GM21825 (cell line): ENCODE measurements around the gene MSRB1.
"Not testable (repeated sequence)": the region's sequence is repeated elsewhere in the genome, so short reads cannot be mapped to it uniquely, and the experiment has no call there.

ENCODE experiments used
- ATAC-seq: cut with Tn5 transposase; IDR thresholded peaks from one replicate; pipeline ENCODE4 v1.9.1; 2021; ENCODE audit warnings: mild to moderate bottlenecking, moderate library complexity; ENCODE audit not compliant: unreplicated experiment

MSRB1 gene

DNA sequence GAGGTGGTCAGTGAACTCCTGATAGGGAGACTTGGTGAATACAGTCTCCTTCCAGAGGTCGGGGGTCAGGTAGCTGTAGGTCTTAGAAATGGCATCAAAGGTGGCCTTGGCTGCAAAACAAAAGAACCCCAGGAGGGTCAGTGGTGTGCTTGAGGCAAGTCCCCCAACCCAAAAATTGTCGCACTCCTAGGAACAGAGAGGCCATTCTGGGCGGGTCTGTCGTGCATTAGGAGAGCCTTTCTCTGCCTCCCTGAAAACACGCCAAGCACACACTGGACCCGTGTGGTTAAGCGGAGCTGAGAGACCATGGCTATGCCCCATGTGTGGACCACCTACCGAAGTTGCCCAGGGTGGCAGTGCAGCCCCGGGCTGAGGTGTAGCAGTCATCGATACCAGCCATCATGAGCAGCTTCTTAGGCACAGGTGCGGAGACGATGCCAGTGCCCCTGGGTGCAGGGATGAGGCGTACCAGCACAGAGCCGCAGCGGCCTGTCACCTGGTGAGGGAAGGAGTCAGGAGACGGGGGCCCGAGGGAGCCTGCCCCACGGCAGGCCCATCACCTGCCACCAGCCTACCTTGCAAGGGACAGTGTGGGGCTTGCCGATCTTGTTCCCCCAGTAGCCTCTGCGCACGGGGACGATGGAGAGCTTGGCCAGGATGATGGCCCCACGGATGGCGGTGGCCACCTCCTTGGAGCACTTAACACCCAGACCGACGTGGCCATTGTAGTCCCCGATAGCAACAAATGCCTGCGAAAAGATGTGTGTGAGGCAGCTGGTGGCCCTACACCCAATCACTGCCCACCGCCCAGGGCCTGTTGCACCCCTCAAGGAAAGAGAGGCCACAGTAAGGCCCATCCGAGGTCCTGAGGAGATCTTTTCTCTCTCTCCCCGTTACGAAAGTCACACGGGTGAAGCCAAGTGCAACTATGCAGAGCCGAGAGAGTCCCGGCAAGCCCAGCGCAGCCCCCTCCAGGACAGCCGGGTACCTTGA is 19.5 kb upstream of the MSRB1 start:
- not testable (repeated sequence) for ATAC-seq

DNA sequence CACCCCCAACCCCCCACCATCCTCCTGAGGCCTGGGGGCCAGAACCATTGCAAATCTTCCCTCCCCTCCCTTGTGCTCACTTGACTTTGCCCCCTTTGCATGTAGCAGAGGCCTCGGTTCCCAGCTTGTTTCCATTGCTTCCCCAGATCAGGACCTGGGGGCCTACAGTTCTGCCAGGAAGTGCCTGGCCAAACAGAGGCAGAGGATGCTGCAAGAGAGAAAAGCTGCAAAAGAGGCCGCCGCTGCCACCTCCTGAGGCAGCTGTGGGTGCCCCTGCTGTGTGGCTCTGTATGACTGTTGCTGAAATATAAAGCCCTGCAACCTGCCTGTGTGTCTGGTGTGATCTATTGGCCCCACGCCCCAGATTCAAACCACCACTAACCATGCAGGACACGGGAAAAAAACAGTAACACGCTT is 18.7 kb upstream of the MSRB1 start:
- no peak for ATAC-seq

DNA sequence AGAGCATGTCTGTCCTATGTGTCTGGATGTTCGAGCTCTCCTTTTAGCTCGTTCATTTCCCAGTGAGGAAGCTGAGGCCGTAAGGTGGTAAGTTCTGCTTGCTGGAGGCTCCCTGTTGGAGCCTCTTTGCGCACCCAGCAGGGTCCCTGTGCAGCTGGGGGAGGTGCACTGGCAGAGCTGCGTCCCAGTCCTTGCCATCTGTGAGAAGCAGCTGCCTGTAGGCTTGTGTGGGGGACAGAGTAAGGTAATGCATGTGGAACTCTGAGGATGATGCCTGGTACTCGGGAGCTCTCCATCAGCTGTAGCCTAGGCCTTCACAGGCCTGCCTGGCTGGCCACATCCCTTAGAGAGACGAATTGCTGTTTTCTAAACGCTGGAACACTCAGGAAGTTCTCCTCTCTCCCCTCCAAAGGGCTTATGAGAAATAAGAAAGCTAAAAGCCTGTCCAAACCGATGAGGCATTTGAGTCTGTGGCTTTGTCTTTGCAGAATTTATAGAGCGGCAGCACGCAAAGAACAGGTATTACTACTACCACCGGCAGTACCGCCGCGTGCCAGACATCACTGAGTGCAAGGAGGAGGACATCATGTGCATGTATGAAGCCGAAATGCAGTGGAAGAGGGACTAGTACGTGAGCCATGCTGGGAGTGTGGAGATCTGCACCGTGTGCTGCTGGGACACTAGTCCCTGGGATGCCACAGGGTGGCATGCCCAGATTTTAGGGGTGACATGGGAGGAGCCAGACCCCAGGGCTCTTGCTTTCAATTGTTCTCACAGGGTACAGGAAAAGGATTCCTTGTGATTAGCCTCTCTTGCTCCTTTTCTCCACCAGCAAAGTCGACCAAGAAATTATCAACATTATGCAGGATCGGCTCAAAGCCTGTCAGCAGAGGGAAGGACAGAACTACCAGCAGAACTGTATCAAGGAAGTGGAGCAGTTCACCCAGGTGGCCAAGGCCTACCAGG is 17.9 kb upstream of the MSRB1 start:
- no peak for ATAC-seq

DNA sequence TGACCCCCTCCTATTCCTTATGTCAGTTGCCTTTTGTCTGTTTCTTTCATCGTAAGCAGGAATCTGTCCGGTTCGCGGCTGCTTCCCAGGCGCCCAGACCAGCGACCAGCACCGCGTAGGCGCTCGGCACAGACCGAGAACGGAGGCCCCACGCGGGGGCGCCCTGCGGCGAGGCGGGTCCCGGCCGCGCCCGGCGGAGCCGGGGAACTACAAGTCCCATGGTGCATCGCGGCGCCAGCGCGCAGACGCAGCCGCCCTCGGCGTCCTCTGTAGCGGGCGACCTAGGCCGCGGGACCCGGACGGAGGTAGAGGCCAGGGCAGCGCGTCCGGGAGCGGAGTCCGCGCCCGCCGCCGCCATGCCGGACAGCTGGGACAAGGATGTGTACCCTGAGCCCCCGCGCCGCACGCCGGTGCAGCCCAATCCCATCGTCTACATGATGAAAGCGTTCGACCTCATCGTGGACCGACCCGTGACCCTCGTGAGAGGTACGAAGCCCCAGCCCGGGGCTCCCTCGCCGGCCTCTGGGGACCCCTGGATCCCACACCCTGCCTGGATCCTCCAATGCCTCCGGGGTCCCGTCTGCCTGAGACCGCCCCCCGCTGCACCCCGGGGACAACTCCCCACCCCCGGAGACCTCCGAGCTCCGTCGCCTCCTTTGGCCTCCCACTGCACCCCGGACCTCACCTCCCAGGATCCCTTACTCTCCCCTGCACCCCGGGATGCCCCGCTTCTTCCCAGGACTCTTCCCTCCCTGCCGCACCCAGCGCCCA is 16.5 kb upstream of the MSRB1 start, which contains the start of gene NDUFB10:
Gene NDUFB10, plus strand, starts transcription at position 270 of the 771 bp plus-strand sequence. Its CDS starts 87 bp downstream, at position 357.
- ATAC-seq = peak; percentile 77

DNA sequence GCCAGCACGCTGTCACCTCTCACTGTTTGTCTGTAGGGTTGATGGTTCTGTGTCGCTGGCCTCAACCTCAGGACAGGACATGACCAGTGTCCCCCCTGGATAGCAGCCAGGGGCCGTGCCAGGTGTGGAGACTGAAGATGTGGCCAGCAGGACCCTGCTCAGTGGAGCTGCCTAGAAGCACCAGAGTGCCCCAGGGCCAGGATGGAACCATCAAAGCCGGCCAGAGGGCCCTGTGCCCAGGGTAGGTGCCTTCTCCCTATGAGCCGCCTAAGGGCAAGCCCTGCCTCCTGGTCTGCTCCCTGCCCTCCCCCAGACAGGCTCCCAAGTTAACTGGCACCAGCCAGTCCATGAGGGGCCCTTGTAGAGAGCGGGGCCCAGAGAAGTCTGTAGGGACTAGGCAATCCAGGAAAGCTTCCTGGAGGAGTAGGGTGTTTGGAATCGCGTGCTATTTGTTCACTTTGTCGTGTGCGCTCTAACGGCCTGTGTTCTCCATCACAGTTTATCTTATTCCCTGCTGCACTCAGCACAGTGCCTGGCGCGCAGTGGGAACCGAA is 15.8 kb upstream of the MSRB1 start:
- ATAC-seq = no peak

DNA sequence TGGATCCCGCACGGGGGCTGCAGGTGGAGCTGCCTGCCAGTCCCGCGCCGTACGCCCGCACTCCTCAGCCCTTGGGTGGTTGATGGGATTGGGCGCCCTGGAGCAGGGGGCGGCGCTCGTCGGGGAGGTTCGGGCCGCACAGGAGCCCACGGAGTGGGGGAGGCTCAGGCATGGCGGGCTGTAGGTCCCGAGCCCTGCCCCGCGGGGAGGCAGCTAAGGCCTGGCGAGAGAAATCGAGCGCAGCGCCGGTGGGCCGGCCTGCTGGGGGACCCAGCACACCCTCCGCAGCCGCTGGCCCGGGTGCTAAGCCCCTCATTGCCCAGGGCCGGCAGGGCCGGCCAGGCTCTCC is 15.1 kb upstream of the MSRB1 start:
- not testable (repeated sequence) for ATAC-seq

DNA sequence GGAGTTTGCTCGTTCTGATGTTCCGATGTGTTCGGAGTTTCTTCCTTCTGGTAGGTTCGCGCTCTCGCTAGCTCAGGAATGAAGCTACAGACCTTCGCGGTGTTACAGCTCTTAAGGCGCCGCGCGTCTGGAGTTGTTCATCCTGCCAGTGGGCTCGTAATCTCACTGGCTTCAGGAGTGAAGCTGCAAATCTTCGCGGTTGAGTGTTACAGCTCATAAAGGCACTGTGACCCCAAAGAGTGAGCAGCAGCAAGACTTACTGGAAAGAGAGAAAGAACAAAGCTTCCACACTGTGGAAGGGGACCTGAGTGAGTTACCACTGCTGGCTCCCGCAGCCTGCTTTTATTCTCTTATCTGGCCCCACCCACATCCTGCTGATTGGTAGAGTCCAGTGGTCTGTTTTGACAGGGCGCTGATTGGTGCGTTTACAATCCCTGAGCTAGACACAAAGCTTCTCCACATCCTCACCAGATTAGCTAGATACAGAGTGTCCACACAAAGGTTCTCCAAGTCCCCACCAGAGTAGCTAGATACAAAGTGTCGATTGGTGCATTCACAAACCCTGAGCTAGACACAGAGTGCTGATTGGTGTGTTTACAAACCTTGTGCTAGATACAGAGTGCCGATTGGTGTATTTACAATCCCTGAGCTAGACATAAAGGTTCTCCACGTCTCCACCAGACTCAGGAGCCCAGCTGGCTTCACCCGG is 14.6 kb upstream of the MSRB1 start:
- ATAC-seq = not testable (repeated sequence)

DNA sequence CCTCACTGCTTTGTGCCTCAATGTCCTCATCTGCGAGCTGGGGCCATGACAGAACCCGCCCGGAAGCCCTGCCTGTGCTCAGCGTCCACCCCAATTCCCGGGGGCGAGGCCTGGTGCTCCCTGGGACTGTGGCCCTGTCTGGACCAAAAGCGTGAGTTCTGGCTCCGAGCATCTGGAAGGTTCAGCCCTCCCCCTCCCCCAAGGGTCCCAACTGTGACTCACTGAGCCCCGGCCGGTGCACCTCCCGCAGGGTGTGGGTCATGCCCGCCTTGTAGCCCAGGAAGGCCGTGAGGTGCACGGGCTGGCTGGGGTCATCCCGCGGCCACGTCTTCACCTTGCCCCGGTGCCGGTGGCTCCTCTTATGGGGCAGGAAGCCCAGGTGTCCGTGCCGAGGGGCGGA is 10.7 kb upstream of the MSRB1 start:
- ATAC-seq = no peak

DNA sequence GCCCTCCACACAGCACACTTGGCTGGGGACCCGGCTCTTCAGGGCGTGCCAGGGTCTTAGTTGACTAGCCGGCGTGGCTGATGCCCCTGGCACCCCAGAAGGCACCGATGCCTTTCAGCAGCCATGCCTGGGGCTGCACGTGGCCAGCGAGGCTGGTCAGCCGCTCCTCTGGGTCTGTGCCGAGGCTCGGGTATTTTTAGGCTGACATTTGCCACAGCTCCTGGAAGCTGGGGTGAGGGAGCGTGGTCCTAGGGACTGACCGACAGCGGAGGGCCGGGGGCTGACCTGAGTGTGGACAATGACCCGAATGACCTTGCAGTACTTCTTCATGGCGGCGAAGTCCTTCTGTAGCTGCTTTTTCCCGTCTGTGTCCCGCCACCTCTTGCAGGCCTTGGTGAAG is 7.6 kb upstream of the MSRB1 start:
- ATAC-seq = no peak

DNA sequence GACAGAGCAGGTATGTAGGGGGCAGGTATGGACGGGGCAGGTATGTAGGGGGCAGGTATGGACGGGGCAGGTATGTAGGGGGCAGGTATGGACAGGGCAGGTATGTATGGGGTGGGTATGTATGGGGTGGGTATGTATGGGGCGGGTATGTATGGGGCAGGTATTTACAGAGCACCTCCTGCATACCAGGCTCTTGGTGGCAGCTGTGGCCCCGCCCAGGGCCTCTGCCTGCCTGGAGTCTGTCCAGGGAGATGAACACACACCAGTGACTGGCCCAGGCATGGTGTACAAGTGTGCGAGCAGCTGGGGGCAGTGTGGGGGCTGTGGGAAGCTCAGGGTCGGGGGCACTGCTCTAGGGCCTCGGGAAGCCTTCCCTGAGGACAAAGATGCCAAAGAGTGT is 7.0 kb upstream of the MSRB1 start:
- ATAC-seq = no peak

DNA sequence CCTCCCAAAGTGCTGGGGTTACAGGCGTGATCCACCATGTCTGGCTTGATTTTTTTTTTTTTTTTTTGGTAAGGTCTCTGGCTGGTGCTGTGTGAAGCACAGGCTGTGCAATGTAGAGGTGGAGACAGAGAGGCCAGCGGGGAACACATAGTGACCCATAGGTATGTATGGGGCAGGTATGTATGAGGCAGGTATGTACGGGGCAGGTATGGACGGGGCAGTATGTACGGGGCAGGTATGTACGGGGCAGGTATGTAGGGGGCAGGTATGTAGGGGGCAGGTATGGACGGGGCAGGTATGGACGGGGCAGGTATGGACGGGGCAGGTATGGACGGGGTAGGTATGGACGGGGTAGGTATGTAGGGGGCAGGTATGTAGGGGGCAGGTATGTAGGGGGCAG is 6.5 kb upstream of the MSRB1 start:
- ATAC-seq = no peak

DNA sequence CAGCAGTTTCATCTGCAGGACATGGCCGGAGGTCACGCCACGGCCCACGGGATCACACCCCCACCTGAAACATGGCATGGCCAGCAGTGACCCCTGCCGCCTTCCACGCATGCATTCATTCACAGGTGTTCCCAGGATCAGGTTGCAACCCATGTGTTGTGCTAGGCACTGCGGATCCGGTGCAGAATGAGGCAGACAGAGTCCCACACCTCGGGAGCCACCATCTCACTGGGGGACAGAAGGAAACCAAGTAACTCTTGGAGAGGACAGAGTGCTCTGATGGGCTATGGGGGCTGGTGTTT is 4.3 kb upstream of the MSRB1 start:
- ATAC-seq = no peak

DNA sequence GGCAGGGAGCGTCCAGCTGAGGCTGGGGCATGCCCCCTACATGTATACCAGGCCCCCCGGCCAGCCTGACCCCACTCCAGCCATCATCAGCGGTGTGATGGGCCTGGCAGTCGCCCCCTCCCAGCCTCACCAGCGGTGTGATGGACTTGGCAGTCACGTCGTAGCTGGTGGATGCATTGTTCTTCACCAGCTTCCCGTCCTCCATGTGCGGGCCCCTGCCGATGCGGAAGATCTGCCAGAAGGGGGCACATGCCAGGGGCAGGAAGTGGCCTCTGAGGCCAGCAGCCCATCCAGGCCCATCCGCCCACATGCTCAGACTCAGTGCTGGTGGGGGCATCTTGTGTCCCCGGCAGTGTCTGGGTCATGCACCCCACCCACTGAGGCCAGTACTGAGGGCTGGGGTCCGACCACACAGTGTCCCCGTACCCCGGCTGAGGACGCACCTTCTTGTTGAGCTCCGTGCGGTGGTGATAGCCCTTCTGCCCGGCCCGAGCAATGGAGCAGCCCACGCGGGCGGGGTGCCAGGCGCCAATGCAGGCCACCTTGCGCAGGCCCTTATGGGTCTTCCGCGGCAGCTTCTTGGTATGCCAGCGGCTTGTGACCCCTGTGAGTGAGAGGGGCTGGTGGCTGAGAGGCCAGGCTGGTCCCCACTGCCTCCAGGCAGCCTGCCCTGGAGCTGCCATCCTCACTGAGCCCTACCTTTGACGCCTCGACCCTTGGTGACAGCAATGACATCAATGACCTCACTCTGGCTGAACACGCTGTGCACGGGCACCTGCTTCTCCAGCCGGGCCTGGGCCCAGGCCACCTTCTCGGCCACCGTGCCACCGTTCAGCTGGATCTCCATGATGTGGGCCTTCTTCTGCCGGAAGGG is 3.7 kb upstream of the MSRB1 start:
- no peak for ATAC-seq

DNA sequence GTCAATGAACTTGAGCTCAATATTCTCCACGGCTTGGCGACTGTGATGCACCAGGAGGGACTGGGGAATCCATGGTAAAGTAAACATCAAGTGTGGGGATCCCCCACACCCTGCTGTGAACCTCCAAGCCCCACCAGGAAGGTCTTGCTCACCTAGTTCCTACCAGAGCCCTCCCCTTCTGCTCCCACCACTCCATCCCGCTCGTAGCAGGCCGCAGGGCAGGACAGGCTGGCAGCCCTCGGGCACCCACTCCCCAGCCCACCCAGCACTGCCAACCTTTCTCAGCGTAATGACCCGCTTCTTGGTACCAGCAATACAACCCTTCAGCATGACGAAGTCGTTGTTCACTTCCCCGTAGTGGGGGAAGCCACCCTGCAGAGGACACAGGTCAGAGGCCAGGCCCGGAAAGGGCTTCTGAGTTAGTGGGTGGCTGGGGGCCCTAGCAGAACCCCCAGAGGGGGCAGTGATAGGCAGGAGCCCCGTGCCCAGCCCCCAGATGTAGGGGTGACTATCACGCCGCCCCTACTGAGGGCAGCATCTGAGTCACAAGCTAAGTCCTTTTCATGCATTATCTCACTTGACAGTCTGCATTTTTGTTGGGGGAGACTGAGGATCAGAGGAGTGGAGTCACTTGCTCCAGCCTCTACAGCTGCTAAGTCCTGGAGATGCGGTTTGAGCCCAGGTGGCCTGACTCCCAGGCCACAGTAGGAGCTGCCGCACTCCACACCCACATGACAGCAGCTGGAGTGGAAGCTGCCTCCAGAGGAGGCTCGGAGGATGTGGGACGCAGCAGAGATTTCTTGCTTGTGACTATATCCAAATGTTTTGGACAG is 2.8 kb upstream of the MSRB1 start:
- ATAC-seq = no peak

DNA sequence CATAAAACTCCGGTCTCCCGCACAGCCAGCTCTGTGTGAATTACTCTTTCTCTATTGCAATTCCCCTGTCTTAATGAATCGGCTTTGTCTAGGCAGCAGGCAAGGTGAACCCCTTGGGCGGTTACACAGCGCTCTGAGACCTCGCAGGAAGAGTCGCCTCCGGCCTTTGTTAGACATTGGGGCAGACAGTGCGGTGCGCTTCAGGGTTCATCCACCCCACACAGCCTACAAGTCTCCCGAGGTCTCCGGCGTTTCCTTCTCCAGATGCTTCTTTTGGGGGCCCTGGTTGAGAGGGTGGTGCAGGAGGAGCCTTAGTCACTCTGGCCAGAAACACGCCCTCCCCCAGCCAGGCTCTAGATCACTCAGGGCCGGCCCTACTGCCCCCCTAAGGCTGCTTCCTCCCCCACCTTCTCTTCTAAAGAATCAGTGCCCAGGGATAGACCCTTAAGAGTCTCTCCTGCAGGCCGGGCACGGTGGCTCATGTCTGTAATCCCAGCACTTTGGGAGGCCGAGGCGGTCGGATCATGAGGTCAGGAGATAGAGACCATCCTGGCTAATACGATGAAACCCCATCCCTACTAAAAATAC is 1.7 kb upstream of the MSRB1 start:
- no peak for ATAC-seq

DNA sequence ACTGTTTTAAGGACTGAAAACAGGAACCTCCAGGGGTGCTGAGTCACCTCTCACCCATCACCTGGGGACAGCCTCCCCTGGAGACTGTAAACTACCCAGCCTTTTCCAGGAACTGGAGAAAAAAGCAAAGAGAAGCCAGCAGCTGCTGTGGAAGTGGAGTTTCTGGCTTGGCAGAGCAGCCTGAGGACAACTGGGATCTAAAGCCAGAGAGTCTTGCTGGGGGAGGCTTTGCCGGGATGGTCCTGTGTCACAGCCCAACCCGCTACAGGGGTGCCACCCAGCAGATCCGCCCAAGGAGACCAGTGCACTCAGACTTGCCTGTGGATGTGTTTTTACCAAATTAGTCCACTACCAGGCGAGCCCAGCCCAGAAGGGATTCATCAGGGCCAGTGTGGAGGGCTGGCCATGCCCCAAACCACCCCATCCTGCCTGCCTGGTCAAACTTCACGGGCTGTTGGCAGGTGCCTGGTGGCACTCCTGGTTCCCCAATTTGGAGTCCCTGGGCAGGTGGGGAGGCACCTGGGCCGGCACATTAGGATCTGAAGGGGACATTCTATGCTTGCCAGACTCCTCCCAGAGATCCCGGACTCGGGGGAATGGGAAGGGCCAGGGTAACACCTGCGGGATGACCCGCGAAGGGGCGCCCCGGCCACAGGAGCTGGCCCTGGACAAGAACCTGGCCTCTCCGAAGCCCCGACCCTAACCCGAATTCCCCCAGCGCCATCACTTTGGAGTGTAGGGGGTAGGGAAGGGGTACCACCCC is 771 bp downstream of the MSRB1 start:
- no peak for ATAC-seq
